ENCODE results near the gene KIF9.

DNA sequence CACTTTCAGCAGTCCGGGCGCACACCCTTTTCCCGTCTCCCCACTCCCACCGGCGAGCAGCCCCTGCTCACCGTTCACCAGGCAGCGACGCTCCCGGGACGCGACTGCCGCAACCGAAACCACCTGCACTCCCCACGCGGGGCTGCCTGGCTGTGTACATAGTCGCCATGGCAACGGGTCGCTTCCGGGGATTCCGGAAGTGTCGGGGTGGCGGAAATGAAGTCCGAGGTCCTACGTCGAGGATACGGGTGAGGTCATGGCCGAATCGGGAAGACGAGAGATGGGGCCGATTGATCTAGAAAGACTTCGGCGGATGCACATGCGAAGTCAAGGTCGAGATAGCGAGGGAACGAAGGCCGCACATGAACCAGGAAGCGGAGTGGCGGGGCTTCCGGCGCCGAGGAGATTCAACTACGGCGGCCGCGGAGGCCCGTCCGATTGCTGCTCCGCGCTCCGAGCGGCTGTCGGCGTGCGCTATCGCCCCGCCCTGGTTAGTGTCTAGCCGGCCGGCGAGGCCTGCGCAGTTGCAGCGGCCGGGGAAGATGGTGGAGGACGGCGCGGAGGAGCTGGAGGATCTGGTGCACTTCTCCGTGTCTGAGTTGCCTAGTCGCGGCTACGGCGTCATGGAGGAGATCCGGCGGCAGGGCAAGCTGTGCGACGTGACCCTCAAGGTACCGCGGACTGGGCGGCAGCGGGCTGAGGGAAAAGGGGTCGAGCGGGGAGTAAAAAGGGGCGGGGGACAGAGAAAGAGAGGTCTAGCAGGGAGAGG is at the start of gene KIF9, which contains the start of gene KLHL18:
- peak in 2 of 3 donors; percentile 79 to 96 for TF ChIP-seq POLR2AphosphoS5 (IDR thresholded peaks at IDR 0.05)
- TF ChIP-seq, protein P1, sequence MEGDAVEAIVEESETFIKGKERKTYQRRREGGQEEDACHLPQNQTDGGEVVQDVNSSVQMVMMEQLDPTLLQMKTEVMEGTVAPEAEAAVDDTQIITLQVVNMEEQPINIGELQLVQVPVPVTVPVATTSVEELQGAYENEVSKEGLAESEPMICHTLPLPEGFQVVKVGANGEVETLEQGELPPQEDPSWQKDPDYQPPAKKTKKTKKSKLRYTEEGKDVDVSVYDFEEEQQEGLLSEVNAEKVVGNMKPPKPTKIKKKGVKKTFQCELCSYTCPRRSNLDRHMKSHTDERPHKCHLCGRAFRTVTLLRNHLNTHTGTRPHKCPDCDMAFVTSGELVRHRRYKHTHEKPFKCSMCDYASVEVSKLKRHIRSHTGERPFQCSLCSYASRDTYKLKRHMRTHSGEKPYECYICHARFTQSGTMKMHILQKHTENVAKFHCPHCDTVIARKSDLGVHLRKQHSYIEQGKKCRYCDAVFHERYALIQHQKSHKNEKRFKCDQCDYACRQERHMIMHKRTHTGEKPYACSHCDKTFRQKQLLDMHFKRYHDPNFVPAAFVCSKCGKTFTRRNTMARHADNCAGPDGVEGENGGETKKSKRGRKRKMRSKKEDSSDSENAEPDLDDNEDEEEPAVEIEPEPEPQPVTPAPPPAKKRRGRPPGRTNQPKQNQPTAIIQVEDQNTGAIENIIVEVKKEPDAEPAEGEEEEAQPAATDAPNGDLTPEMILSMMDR (IDR thresholded peaks at IDR 0.05), result no peak
- no peak for TF ChIP-seq EP300 (IDR thresholded peaks at IDR 0.05)
- peak in 1 of 2 donors; percentile 27 for TF ChIP-seq POLR2A (IDR thresholded peaks at IDR 0.05)

Data from suprapubic skin (tissue), 4 donors.